Measurements from ENCODE around the gene FBXO42. TPM values are rescaled to one million over a fixed set of nuclear protein-coding genes. Genes with fewer than 3 reads are reported as not detected.
A peak's percentile ranks its signal among the peaks of the same experiment; 100 is the strongest.

FBXO42 gene
- total and polyA plus RNA-seq, 9 of the 15 experiments (the other 6 are each of a cell fraction or from before 2014, with no cell fraction given): 7.2 to 24.8 (median 17.4) TPM

DNA sequence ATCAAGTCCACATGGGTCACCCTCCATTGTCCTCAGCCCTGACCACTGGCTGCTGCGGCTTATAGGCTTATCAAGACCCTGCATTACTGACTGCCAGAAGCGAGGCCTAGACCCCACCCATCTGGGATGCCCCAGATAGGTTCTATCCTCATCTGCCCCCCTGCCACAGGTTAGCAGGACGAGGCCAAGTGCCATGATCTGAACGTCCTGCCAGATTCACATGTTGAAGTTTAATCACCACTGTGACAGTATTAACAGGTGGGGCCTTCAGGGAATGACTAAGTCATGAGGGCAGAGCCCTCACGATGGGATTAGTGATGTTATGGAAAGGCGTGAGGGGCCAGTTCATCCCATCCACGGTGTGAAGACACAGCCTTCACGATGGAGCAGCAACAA, 109.1 kb downstream of the FBXO42 start (continued):
- TF ChIP-seq, protein P1, sequence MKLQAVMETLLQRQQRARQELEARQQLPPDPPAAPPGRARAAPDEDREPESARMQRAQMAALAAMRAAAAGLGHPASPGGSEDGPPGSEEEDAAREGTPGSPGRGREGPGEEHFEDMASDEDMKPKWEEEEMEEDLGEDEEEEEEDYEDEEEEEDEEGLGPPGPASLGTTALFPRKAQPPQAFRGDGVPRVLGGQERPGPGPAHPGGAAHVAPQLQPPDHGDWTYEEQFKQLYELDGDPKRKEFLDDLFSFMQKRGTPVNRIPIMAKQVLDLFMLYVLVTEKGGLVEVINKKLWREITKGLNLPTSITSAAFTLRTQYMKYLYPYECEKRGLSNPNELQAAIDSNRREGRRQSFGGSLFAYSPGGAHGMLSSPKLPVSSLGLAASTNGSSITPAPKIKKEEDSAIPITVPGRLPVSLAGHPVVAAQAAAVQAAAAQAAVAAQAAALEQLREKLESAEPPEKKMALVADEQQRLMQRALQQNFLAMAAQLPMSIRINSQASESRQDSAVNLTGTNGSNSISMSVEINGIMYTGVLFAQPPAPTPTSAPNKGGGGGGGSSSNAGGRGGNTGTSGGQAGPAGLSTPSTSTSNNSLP (IDR thresholded peaks at IDR 0.05; ENCODE audit: borderline replicate concordance, low read depth, low read length): no peak
- TF ChIP-seq TCF3 (CRISPR knock-in tag; IDR thresholded peaks at IDR 0.05) (peak; percentile 53), PHB (CRISPR knock-in tag; IDR thresholded peaks at IDR 0.05) (no peak), U2AF2 (optimal IDR thresholded peaks at IDR 0.05; ENCODE audit: low read depth, low read length) (no peak), XRCC3 (IDR thresholded peaks at IDR 0.05) (no peak), HNRNPH1 (optimal IDR thresholded peaks at IDR 0.05; ENCODE audit: low read depth, low read length) (no peak), CBFA2T3 (IDR thresholded peaks at IDR 0.05) (peak; percentile 66), SMC3 (conservative IDR thresholded peaks at IDR 0.05; ENCODE audit: insufficient read depth, low read depth, low read length) (no peak), YY1 (IDR thresholded peaks at IDR 0.05; ENCODE audit: borderline replicate concordance in 1 of 3, control insufficient read depth in 1 of 3, extremely low read depth in 1 of 3, insufficient read depth in 3 of 3, insufficient read length in 1 of 3, insufficient replicate concordance in 2 of 3, low read depth in 1 of 3, low read length in 2 of 3) (no peak), XRCC5 (IDR thresholded peaks at IDR 0.05; ENCODE audit: low read depth, low read length) (no peak), SMAD3 (CRISPR knock-in tag; conservative IDR thresholded peaks at IDR 0.05) (no peak), SIN3B (IDR thresholded peaks at IDR 0.05; ENCODE audit: low read depth) (no peak), RBM15 (IDR thresholded peaks at IDR 0.05; ENCODE audit: insufficient read depth, low read length) (no peak), NR3C1 (CRISPR knock-in tag; IDR thresholded peaks at IDR 0.05) (no peak)
- TF ChIP-seq, protein P2, sequence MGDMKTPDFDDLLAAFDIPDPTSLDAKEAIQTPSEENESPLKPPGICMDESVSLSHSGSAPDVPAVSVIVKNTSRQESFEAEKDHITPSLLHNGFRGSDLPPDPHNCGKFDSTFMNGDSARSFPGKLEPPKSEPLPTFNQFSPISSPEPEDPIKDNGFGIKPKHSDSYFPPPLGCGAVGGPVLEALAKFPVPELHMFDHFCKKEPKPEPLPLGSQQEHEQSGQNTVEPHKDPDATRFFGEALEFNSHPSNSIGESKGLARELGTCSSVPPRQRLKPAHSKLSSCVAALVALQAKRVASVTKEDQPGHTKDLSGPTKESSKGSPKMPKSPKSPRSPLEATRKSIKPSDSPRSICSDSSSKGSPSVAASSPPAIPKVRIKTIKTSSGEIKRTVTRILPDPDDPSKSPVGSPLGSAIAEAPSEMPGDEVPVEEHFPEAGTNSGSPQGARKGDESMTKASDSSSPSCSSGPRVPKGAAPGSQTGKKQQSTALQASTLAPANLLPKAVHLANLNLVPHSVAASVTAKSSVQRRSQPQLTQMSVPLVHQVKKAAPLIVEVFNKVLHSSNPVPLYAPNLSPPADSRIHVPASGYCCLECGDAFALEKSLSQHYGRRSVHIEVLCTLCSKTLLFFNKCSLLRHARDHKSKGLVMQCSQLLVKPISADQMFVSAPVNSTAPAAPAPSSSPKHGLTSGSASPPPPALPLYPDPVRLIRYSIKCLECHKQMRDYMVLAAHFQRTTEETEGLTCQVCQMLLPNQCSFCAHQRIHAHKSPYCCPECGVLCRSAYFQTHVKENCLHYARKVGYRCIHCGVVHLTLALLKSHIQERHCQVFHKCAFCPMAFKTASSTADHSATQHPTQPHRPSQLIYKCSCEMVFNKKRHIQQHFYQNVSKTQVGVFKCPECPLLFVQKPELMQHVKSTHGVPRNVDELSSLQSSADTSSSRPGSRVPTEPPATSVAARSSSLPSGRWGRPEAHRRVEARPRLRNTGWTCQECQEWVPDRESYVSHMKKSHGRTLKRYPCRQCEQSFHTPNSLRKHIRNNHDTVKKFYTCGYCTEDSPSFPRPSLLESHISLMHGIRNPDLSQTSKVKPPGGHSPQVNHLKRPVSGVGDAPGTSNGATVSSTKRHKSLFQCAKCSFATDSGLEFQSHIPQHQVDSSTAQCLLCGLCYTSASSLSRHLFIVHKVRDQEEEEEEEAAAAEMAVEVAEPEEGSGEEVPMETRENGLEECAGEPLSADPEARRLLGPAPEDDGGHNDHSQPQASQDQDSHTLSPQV (IDR thresholded peaks at IDR 0.05): peak; percentile 40; the same call in 1 of the 2 replicates
- TF ChIP-seq, protein P3, sequence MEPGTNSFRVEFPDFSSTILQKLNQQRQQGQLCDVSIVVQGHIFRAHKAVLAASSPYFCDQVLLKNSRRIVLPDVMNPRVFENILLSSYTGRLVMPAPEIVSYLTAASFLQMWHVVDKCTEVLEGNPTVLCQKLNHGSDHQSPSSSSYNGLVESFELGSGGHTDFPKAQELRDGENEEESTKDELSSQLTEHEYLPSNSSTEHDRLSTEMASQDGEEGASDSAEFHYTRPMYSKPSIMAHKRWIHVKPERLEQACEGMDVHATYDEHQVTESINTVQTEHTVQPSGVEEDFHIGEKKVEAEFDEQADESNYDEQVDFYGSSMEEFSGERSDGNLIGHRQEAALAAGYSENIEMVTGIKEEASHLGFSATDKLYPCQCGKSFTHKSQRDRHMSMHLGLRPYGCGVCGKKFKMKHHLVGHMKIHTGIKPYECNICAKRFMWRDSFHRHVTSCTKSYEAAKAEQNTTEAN (CRISPR knock-in tag; IDR thresholded peaks at IDR 0.05): no peak
- TF ChIP-seq, protein P4, sequence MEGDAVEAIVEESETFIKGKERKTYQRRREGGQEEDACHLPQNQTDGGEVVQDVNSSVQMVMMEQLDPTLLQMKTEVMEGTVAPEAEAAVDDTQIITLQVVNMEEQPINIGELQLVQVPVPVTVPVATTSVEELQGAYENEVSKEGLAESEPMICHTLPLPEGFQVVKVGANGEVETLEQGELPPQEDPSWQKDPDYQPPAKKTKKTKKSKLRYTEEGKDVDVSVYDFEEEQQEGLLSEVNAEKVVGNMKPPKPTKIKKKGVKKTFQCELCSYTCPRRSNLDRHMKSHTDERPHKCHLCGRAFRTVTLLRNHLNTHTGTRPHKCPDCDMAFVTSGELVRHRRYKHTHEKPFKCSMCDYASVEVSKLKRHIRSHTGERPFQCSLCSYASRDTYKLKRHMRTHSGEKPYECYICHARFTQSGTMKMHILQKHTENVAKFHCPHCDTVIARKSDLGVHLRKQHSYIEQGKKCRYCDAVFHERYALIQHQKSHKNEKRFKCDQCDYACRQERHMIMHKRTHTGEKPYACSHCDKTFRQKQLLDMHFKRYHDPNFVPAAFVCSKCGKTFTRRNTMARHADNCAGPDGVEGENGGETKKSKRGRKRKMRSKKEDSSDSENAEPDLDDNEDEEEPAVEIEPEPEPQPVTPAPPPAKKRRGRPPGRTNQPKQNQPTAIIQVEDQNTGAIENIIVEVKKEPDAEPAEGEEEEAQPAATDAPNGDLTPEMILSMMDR (IDR thresholded peaks at IDR 0.05 in 2 of 3, conservative IDR thresholded peaks at IDR 0.05 in 1 of 3; ENCODE audit: insufficient read depth in 2 of 3, low read depth in 1 of 3, low read length in 3 of 3): no peak
- TF ChIP-seq, protein P5, sequence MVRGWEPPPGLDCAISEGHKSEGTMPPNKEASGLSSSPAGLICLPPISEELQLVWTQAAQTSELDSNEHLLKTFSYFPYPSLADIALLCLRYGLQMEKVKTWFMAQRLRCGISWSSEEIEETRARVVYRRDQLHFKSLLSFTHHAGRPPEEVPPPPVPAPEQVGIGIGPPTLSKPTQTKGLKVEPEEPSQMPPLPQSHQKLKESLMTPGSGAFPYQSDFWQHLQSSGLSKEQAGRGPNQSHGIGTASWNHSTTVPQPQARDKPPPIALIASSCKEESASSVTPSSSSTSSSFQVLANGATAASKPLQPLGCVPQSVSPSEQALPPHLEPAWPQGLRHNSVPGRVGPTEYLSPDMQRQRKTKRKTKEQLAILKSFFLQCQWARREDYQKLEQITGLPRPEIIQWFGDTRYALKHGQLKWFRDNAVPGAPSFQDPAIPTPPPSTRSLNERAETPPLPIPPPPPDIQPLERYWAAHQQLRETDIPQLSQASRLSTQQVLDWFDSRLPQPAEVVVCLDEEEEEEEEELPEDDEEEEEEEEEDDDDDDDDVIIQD (CRISPR knock-in tag; IDR thresholded peaks at IDR 0.05): no peak

All from K562 (cell line).